ENCODE results near the gene PSME3IP1. TPM values are rescaled to one million over a fixed set of nuclear protein-coding genes. Genes with fewer than 3 reads are reported as not detected.

PSME3IP1 gene
- polyA plus RNA-seq, 3 donors: 109 to 130 (median 116) TPM

DNA sequence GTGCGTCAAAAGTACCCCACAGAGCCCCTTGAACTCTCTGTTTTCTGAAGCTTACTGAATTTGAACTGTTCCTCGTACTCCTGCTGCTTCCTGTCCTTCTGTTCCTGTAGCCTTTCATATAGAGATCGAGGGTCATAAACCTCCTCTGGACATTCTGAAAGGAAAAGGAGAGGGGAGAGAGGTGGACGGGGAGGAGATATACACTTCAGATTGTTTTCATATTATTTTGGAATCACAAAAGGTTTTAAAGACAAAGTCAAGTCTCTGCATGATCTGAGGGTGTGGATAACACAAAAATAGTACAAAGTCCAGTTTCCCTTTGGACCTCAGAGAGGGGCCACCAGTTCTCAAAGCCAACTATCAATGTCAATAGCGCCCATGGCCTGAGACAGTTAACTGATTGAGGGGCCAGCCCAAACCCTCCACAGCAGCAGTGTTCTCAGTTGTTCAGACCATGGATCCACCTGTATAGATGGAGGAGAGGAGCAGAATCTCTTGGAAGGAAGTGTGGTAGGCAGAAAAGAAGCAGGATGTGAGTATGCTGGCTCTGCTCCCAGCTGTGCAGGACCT, 13.0 kb downstream of the PSME3IP1 start:
- DNase-seq (ENCODE audit: low read depth in 3 of 3, low spot score in 2 of 3): no peak

- DNase-seq (ENCODE audit: low read depth in 3 of 3, low spot score in 2 of 3): no peak
Measured at GRCh38 chr16:57169327-57169726, 16.5 kb downstream of the PSME3IP1 start.

- DNase-seq (ENCODE audit: low read depth in 3 of 3, low spot score in 2 of 3): no peak
Measured at GRCh38 chr16:57167953-57168352, 17.9 kb downstream of the PSME3IP1 start.

DNA sequence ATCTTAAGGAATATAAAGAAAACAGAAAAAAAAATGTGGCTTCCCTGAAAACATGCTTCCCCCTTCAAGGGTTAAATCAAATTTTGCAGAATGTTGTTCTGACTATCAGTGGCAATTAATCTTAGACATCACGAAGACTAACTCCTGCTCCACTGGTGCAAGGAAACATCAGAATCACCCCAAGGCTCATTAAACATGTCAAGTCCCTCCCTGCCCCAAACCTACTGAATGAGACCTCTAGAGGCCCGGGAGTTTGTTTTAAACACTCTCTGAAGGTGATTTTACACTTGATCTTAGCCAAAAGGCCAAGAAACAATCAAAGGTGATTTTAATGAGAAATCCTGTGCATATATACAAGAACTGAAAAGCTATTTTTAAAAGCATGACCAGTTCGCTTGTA, 18.3 kb downstream of the PSME3IP1 start:
- no peak for DNase-seq (ENCODE audit: low read depth in 3 of 3, low spot score in 2 of 3)

DNA sequence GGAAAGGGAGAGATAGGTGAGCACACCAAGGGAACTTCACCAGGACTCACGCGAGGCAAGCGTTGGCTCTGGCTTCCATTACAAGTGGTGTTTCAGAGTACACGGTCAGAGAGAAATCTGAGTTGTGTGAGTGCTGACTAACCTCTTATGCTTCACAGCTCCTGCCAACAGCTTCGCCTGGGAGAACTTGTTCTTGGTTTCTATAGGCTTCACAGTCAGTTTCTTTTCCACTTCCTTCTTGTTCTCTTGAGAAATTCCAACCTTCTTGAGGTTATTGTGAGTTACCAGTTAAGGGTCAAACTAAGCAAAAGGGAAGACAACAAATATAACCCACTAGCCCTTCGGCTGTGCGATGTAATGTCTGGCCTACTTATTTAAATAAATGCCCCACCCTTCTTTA, 18.9 kb downstream of the PSME3IP1 start:
- no peak for DNase-seq (ENCODE audit: low read depth in 3 of 3, low spot score in 2 of 3)

- no peak for DNase-seq (ENCODE audit: low read depth in 3 of 3, low spot score in 2 of 3)
Measured at GRCh38 chr16:57166451-57166850, 19.4 kb downstream of the PSME3IP1 start.

DNA sequence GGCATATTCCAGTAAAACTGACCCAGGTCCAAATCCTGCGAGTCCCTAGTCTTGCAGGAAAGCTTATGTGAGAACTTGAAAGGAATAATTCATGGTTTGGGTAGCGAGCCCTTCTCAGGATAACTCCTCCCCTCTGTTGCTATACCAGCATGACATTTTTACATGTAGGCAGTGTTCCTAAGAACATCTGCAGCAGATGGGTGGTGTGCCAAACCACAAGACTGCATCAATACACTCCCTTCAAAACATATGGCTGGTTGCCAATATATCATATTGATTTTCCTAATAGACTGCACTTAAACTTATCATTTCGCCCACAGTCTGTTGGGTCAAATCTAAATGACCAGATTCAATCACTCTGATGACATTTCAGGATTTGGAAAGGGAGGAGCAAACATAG, 19.9 kb downstream of the PSME3IP1 start:
- no peak for DNase-seq (ENCODE audit: low read depth in 3 of 3, low spot score in 2 of 3)

DNA sequence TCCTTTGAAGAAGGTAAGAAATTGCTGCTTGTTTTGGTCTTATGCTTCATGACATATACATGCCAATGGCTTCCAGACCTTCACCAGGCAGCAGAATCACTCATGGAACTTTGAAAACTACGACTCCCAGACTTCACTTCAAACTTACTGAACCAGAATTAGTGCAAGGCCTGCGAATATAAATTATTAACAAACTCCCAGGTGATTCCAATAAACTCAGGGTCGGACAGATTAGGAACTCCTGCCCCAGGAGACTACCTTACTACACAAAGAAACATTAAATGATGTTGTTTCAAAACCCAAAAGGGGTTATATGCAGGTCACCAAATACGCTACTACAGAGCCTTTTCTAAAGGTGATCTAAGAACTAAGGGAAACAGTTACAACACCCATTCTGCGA, 20.4 kb downstream of the PSME3IP1 start:
- no peak for DNase-seq (ENCODE audit: low read depth in 3 of 3, low spot score in 2 of 3)

- DNase-seq (ENCODE audit: low read depth in 3 of 3, low spot score in 2 of 3): no peak
Measured at GRCh38 chr16:57163842-57164241, 22.0 kb downstream of the PSME3IP1 start.

- DNase-seq (ENCODE audit: low read depth in 3 of 3, low spot score in 2 of 3): no peak
Measured at GRCh38 chr16:57159447-57159846, 26.4 kb downstream of the PSME3IP1 start.

- DNase-seq (ENCODE audit: low read depth in 3 of 3, low spot score in 2 of 3): no peak
Measured at GRCh38 chr16:57157533-57157932, 28.3 kb downstream of the PSME3IP1 start.

DNA sequence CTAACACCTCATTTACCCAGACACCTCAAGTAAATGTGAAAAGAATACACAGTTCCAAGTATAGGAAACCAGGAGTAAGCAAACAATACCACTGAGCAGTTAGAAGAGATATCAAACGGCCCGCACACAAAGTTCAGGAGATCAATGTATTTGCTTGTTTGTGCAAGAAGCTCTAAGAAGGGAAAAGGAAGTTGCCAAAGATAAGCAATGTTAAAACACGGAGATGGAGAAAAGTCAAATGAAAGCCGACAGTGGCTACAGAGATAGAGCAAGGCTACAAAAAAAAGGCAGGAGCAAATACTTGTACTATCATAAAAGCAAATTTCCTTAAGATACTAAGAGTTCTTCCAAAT, 29.5 kb downstream of the PSME3IP1 start:
- DNase-seq (ENCODE audit: low read depth in 3 of 3, low spot score in 2 of 3): no peak

- DNase-seq (ENCODE audit: low read depth in 3 of 3, low spot score in 2 of 3): no peak
Measured at GRCh38 chr16:57155702-57156350, 30.0 kb downstream of the PSME3IP1 start.

DNA sequence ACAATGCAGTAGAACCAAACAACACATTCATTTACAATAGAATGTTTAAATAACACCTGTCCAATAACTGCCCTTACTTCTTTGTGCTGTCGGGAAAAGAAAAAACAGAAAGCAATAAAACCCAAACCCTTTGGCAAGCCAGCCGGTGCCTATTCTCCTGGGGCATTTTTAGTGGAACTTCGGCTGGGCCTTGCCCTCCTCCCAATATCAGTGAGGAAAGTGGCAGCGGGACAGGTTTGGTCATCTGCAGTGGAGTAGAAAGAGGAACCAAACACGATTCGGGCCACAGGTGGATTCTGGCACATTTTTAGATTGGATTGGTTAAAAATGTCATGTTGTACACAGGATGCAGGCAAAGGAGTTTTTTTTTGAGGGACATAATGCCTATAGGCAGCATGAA, 32.0 kb downstream of the PSME3IP1 start:
- no peak for DNase-seq (ENCODE audit: low read depth in 3 of 3, low spot score in 2 of 3)

DNA sequence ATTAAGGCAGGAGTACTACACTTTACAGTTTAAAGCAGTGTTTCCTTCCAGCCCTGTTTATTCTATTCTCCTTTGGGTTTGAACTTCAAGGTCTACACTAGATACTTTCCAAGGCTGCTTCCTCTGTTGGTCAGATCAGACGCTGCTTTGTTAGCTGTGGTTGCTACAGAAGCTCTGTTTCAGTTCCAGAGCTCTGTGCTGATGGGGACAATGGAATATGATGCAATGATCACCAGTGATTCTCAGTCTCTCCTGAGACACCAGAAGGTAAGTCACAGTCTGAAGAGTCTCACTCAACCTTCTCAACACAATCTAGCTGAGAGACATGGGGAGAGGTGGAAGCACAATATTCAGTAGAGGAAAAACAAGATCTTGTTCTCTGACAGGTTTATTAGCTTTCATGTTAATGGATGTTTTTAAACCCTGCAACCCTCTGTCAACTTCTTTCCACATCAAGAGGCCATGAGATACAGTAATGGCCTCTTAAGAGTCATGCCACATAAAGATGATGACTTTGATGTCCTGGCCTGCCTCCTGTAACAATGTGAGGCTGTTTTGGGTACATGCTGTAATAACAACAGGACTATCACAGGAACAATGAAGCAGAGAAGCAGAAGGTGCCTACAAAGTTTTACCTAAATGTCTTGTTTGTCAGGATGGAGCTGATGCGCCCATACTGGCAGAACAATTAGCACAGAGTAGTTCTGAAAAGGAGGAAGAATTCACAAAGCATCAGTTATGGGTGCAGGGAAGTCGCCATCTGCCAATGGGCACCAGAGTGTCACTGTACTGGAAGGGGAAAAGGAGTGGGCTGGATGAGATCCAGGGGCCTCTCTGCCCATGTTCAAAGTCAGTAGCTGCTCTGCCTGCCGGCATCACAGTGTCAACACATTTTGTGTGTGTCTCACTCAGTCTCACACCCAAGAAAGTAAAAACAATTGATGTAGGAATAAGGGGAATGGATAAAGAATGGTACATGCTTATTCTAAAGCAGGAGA, 33.4 kb downstream of the PSME3IP1 start:
- no peak for DNase-seq (ENCODE audit: low read depth in 3 of 3, low spot score in 2 of 3)

DNA sequence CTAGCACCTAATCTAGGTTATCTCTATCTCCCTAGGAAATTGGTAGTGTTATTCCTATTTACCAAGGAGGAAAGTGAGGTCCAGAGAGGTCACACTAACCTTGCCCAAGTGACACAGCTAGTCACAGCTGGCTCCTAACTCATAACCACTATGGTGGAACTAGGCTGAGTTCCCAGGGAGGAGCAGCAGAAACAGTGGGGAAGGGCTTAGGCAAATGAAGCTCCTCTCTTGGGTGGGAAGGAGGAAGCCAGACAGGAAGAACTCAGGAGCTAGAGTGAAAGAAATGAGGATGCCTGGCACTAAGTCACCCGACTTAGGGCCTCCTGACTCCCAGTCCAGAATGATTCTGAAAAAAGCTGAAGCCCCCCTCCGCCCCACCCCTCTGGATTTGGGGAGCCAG, 34.5 kb downstream of the PSME3IP1 start:
- DNase-seq (ENCODE audit: low read depth in 3 of 3, low spot score in 2 of 3): no peak

GRCh38 chr16:57150682-57151330, 35.0 kb downstream of the PSME3IP1 start:
- DNase-seq (ENCODE audit: low read depth in 3 of 3, low spot score in 2 of 3): no peak

DNA sequence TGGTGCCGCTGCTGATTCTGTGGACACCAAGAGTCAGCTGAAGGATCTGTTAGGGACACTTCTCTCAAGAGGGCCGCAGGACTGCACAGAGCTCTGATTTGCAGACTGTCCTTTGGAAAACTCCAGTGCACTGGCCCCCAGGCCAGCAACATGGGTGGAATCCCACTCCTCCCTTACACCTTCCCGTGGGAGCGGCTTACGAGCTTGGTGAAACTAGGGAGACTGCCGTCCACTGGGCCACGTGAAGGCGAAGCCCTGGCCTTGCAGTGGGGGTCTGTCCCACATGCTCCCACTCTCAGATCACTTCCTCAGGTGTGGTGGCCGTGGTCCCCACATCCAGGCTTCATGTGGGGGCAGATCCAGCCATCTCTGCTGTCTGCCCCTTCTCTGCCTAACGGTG, 36.4 kb downstream of the PSME3IP1 start:
- no peak for DNase-seq (ENCODE audit: low read depth in 3 of 3, low spot score in 2 of 3)

DNA sequence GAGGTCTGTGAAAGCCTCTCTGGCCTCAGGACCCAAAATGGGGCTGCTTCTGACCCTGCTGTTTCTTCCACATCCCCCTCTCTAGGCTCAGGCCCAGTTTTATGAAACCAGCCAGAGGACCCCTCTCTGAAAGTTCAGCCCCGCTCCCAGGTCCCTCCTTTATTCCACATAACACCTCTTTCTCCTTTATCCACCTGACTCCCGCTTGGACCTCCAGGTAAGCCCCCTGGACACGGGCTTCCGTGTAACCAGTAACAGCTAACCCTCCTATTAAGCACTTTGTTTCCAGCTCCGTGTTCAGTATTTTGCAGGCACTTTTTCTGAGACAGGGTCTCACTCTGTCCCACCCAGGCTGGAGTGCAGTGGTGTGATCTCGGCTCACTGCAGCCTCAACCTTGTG, 37.4 kb downstream of the PSME3IP1 start:
- no peak for DNase-seq (ENCODE audit: low read depth in 3 of 3, low spot score in 2 of 3)

GRCh38 chr16:57147381-57148221, 38.2 kb downstream of the PSME3IP1 start:
- peak in 1 of 3 donors; percentile 36 for DNase-seq (ENCODE audit: low read depth in 3 of 3, low spot score in 2 of 3)
